Choroid plexus epithelial cell (primary cell): Measurements from ENCODE around the gene VPS51.

Source experiments
- DNase-seq: peaks from one replicate; pipeline ENCODE4 v3.0.0-alpha.2; 2010; ENCODE audit warnings: low read depth
- H3K4me3 ChIP-seq: 2 replicates; pipeline ENCODE4 v1.5.1; 2011; ENCODE audit warnings: low read depth, mild to moderate bottlenecking, control low read depth, low read length, moderate library complexity
- CTCF ChIP-seq: conservative IDR thresholded peaks from 2 replicates; pipeline ENCODE4 v1.5.1; 2011; ENCODE audit warnings: low read depth, mild to moderate bottlenecking, control low read depth, inconsistent platforms, low read length, moderate library complexity

VPS51 gene

DNA sequence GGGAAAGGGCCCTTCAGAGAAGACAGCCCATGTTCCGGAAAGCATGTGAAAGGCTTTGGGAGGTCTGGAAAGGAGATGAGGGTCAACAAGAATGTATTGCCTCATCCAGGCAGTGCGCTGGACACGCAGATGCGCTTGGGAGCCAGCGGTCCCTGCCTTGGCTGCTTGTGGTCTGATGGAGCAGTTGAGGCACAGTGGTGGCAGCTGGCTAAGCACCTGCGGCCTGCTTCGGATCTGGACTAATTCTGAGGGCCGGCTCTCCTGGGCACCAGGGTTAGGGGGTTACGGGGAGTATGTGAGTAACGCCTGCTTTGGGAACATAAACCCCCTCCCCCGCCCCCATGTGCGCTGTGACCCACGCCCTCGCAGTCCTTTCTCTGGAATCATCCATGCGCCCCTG, 11.1 kb downstream of the VPS51 start:
- TF ChIP-seq CTCF = no peak
- H3K4me3 ChIP-seq = no peak overlapping the region
- no peak for DNase-seq

DNA sequence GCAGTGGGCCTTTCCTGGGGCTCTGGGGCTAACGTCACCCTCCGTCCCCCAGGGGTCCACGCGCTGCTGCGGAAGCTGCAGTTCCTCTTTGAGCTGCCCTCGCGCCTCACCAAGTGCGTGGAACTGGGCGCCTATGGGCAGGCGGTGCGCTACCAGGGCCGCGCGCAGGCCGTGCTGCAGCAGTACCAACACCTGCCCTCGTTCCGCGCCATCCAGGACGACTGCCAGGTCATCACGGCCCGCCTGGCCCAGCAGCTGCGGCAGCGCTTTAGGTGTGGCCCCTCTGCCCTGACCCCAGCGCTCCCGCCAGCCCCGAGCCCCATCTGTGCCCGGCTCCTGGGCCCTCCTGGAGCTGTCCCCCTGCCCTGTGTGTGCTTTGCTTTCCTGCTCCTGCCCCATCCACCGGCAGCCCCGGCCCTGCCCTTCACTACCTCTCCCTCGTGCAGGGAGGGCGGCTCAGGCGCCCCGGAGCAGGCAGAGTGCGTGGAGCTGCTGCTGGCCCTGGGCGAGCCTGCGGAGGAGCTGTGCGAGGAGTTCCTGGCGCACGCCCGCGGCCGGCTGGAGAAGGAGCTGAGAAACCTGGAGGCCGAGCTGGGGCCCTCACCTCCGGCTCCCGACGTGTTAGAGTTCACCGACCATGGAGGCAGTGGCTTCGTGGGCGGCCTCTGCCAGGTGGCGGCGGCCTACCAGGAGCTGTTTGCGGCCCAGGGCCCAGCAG, 11.9 kb downstream of the VPS51 start:
- DNase-seq = no peak
- no peak for TF ChIP-seq CTCF
- H3K4me3 ChIP-seq = no peak overlapping the region

GRCh38 chr11:65108469-65109123, 12.6 kb downstream of the VPS51 start:
- H3K4me3 ChIP-seq = no peak overlapping the region
- TF ChIP-seq CTCF = no peak
- DNase-seq = no peak

DNA sequence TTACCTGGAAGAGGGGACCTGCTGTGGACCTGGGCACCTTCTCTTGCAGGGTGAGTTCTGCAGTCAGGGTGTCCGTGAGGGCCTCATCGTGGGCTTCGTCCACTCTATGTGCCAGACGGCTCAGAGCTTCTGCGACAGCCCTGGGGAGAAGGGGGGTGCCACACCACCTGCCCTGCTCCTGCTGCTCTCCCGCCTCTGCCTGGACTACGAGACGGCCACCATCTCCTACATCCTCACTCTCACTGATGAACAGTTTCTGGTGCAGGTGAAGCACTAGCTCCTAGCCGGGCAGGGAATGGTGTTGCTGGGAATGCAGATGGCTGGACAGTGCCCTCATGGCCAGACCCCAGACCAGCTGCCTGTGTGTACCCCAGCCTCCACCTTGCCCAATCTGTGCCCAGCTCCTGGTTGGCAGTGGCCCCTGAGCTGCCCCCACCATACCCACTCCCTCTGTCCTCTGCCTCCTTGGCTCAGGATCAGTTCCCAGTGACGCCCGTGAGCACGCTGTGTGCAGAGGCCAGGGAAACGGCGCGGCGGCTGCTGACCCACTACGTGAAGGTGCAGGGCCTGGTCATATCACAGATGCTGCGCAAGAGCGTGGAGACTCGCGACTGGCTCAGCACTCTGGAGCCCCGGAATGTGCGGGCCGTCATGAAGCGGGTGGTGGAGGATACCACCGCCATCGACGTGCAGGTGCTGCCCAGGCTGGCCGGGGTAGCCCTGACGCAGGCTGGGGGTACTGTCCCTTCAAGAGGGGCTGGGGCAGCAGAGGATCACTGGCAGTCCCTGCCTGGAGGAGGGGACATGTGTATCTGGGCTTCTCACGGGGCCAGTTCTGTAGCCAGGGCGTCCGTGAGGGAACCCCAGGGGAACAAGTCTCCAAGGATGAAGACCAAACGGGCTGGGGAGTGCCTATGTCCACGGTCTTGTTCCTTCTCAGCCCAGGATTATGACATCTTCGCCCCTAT, 13.5 kb downstream of the VPS51 start:
- no peak for DNase-seq
- no peak for TF ChIP-seq CTCF
- no peak overlapping the region for H3K4me3 ChIP-seq

GRCh38 chr11:65110354-65110861, 14.4 kb downstream of the VPS51 start:
- peak overlapping the region; percentile 29 for H3K4me3 ChIP-seq
- DNase-seq = peak; percentile 89
- TF ChIP-seq CTCF = peak; percentile 95

DNA sequence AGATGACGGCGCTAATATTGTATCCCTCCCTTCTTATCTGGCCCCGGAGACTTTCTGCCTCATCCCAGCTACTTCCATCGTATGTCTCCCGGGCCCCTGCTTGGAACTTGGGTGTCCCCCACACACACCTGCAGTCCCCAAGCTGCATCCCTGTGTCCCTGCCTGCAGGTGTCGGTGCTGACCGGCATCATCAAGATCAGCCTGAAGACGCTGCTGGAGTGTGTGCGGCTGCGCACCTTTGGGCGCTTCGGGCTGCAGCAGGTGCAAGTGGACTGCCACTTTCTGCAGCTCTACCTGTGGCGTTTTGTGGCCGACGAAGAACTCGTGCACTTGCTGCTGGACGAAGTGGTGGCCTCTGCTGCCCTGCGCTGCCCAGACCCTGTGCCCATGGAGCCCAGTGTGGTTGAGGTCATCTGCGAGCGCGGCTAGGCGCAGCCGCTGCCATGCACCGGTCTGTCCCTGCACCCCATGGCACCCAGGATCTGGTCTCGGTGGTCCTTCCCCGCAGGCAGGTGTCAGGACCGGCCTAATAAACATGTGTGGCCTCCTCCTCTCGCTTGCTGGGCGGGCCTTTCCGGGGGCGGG, 15.2 kb downstream of the VPS51 start:
- DNase-seq = no peak
- no peak overlapping the region for H3K4me3 ChIP-seq
- no peak for TF ChIP-seq CTCF
